ENCODE data around the gene GNAT3.

The GNAT3 gene

DNA sequence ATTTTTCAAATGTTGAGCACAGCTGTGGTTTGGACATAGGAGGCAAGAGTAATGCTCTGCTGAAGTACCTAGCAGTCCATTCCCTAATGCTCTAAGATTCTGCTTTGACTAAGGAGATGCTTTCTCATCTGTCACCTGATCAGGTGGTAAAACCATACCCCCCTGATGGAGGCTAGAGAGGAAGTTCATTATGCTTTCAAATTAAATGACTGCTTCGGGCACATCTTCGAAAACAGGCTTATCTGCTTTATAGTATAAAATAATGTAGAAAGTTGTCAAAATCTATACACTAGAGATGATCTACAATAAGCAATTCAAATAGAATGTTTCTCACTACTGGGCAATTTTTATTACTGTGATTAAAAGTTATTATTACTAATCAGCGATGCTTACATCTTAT lies at the start of gene GNAT3:
Gene GNAT3 (minus strand): TSS at position 101 of the 400 bp plus-strand sequence. CDS start 138 bp downstream, outside the sequence.
- DNase-seq = no peak

DNA sequence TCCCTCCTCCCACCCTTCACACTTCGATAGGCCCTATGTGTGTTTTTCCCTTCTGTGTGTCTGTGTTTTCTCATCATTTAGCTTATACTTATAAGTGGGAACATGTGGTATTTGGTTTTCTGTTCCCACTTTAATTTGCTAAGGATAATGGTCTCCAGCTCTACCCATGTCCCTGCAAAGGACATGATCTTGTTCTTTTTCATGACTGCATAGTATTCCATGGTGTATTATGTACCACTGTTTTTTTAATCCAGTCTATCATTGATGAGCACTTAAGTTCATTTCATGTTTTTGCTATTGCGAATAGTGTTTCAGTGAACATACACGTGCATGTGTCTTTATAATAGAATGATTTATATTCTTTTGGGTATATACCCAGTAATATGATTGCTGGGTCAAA lies 46.3 kb upstream of the GNAT3 start:
- no peak for DNase-seq

DNA sequence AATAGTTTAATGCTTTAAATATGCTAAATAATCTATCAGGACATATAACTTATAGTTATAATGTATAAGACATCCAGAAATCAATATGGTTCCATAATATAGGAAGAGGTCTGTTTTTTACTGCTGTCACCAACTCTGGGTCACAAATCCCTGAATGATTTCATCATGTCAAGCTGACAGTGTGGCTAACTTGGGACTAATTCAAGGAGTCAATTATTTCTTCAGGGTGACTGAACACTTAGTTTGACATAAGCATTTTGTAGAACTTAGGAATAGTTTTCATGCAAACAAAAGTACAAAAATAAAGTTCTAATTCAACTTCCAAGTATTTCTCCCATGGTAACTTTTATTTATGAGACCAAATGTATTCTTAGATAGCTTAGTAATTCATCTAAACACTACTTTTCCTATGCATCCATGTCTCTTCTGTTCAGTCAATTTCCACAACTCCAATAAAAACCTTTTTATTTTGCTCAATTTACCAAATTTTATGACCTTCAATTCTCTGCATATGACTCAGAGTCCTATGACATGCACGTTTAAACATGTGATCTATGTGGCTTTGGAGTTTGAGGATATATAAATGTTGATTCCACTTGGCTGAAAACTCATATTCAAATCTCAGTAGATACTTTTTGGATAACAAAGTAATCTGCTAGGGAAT lies 40.3 kb upstream of the GNAT3 start:
- DNase-seq = no peak

DNA sequence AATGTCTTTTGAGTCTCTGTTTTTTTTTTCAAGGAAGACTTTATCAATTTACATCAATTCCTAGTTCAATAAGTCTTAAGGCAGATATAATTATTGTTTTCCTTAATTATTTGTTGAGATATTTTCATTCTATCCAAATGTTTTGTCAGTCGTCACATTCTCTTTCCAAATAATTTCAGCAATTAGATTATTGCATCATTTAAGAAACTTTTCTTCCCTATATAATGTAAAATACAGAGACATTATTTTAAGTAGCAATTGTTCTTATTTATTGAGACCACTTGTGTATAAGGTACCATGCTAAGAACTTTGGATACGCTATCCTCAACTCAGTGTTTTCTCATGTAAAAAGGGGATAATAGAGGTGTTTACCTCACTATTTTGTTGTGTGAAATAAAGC lies 38.1 kb upstream of the GNAT3 start:
- DNase-seq = no peak

DNA sequence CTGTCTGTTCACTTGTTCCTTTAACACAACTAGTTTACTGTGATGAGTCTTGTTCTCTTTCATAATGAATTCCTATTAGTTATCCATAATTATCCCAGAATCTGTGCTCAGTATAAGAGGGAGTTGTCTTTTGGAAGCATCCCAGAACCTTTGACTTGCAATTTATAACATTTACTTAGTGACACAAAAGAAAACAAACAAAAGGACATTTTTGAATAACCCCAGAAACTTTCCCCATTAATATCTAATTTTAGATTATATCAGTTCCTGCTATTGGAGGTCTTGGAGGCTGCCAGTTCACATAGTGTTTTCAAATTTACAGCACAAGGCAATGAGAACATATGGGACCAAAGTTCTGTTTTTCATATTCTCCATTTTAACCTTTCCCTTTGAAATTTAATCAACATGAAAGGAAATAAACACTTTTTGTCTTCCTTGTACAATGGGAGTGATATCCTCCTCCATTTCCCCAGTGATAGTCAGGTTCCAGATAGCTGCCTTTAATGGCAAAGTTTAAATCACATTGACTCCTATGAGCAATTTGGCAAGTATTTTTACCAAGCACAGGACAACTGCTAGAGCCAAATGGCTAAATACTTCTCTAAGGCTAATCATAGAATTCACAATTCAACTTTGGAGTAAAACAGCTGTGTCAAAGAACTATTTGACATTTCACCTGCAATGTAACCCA lies 37.1 kb upstream of the GNAT3 start:
- no peak for DNase-seq

DNA sequence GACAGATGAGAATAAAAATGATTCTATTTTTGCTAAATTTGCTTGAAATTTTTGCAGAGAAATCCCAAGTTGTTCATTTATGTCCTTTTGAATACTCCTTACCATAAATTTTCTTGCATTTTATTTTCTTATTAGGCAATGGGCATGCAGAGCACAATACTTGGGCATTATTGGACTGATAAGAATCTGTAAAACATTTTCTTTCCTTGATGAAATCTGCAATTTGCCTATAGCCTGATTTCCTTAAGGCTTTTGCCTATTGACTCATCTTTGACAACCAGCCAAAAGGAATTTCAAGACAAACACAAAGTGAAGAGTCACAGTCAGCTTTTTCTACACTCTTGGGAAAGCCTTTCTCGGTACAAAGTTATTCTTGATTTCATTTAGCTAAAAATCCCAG lies 30.5 kb upstream of the GNAT3 start:
- no peak for DNase-seq

DNA sequence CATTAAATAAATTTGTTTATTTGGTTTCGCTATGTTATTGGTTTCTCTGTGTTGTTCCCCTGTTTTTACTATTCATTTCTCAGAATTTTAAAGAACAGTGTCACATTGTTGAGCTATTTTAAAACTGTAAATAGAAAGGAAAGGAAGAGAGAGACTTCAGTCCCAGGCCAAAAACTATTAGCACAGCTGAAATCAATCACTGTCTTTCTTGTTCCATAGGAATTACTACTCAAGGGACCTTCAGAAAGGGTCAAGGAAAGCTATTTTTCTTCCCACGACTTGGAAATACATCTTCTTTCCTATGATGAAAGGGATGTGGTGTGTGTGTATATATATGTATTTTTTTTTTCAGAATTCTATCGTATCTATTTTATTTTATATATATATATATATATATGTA lies 29.0 kb upstream of the GNAT3 start:
- no peak for DNase-seq

DNA sequence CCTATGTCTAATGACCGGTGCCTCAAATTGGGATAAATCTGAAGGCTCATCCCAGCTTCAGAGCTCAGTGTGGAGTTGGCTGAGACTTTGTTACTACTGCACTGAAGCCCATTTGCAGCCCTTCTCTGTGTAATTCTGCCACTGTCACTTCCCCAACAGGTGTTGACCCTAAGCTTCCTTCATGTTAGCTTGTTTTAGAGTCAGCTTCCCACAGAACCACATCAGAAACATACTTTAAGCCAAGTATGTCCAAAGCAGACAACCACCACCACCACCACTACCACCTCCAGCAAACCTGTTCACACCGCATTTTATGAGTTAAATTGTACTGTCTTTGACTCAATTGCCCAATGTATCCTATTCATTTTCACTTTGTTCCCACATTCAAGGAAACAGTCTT lies 25.2 kb upstream of the GNAT3 start:
- no peak for DNase-seq

DNA sequence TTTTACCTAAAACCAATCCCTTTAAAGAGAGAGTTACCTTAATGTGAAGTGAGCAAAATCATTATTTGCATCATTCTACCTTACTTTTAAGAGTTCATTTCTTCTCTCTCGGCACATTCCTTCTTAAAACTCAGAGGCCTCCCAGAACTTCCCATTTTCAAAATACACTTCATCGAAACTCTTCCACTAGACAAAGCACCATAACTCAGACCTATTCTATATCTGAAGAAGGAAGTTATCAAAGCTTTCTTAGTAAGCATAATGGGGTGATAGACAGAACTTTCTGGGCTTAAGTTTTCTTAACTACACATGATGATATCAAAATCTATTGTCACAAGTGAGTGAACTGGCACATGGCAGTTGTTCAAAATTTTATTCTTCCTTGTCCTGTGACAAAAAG lies 24.6 kb upstream of the GNAT3 start:
- no peak for DNase-seq

DNA sequence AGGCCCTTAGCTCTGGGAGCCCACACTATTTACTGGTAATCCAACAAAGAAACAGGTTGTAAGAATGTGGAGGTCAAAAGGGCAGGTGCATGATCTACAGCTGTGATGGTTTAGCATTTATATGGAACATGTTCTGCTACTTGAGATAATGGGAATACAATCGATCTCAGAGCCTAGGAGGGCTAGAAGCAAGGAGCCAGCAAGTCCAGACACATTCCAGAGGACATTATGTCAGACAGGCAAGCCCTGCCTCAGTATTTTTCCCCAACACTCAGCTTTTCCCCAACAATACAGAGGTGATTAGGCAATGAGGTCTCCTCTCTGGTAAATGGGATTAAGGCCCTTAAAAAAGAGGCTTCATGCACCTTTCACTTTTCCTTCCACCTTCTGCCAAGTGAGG lies 21.4 kb upstream of the GNAT3 start:
- DNase-seq = no peak

DNA sequence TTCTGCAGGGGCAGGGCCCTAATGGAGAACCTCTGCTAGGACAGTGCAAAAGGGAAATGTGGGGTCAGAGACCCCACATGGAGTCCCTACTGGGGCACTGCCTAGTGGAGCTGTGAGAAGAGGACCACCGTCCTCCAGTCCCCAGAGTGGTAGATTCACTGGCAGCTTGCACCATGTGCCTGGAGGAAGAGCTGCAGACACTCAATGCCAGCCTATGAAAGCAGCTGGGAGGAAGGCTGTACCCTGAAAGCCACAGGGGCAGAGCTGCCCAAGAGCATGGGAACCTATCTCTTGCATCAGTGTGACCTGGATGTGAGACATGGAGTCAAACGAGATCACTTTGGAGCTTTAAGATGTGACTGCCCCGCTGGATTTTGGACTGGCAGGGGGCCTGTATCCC lies 20.3 kb upstream of the GNAT3 start:
- no peak for DNase-seq

DNA sequence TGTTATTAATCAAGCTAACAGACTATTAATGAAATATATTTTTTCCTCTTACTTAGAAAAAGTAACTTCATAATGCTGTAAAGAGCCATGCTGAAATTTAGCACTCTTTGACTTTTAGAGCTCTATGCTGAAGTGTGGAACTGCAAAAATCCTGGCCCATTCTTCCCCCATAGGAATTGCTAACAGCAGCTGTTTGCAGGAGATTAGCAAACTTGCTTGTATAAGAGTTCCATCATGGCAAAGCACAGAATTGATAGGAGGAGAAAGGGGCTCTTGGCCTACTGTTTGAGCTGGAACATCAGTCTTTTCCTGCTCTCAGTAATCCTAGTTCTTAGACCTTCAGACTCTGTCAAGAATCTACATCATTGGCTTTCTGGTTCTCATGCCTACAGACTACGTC lies 18.3 kb upstream of the GNAT3 start:
- no peak for DNase-seq

DNA sequence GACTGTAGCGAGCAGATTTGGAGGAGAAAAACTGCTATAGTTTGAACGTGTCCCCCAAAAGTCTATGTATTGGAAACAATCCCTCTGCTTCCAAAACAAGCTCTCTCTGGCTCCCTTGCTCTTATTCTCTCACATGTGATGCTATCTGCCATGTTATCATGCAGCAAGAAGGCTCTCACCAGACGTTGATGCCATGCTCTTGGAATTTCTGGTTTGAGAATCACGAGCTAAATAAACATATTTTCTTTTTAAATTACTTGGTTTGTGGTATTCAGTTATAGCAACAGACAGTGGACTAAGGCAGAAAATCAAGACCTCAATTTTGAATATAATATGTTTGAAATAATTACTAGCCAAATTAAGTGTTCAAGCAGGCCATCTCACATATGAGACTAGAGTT lies 17.5 kb upstream of the GNAT3 start:
- no peak for DNase-seq

DNA sequence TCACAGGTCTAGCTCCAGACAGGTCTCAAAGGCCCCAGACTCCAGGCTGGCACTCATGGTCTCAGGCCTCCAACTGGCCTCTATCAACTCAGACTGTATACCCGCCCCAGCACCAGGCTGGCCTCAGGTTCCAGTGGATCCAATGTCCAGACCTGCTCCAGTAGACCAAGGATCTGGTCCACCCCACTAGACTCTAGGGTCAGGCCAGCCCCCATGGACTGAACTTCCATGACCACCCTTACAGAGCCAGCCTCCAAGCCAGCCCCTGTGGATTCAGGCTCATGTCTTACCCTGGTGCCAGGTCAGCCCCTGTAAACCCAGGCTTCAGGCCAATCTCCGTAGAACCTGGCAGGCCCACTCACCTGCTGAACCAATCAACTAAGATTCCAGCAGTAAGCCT lies 16.8 kb upstream of the GNAT3 start:
- no peak for DNase-seq

DNA sequence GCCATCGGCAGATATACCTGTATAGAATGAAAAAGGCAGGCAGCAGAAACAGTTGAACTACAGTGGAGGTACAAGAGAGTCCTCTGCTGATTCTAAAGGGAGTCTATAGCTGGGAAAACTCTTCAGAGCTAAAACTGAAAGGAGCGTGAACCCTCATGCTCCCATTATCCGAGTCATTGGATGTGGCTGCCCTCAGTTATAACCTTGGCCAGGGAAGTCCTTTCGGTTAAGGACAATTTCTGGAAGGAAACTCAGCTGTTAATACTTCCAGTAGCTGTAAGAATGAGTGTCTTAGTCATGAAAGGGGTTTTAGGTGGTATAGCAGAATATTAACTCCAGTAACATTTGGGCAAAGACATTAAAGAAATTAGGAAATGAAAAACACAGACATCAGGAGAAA lies 14.6 kb upstream of the GNAT3 start:
- DNase-seq = no peak

DNA sequence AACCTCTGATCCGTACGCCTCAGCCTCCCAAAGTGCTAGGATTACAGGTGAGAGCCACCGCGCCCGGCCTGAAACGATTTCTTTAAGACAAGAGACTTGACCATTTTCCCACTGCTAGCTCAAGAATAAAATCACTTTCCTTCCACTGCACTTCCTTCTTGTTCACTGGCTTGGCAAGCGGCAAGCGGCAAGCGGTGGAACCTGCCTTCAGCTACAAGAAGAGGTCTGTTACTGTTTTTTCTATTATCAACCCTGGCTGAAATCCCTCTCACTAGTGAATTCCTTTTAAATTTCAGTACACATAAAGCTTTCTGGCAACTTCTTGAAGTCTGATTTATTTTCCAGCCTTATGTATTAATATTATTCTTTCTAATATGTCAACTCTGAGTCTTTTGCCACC lies 12.8 kb upstream of the GNAT3 start:
- DNase-seq = no peak

DNA sequence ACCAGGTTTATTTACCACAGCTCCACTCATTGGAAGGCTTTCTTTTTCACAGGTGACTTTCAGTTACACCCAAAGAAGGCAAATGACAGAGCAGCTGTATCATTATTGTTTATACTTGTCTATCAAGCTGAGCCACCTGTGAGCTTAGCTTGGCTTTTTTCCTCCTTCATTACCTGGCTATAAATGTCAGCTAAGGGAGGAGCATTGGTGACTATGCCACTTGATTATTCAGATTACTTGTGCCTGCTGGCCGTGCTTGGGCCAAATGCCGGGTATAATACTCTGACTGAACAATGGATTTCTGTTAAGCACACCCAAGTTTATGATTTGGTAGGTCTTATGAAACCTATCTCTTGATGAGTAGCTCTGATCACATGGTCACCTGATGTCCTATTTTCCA lies 9.9 kb upstream of the GNAT3 start:
- DNase-seq = no peak

DNA sequence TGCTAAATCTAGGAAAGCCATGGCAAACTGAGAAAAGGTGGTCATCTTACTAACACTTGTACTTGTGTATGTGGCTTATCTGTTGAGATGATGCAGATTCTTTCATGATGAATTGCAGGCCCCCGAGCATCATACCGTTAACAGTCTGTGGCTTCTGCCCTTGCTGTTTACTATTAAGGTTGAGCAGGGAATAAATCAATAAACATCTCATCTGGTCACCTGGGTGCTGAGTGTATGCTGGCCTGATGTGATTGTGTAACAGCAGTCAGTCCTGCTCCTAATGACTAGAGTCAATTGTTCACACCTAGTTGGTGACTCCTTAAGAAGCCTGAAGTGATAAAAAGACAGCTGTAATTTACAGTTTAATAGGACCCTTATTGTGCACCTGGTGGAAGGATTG lies 8.3 kb upstream of the GNAT3 start:
- DNase-seq = no peak

DNA sequence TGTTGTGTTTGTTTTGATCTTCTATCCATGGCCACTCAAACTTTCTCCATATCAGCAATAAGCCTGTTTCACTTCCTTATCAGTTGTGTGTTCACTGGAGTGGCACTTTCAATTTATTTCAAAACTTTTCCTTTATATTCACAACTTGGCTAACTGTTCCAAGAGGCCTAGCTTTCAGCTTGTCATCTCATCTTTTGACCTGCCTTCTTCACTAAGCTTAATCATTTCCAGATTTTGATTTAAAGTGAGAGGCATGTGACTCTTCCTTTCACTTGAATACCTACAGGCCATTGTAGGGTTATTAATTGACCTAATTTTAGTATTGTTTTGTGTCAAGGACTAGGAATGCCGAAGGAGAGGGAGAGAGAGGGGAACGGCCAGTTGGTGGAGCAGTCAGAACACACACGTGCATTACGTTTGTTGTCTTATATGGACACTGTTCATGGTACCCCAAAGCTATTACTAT lies 5.5 kb upstream of the GNAT3 start:
- DNase-seq = no peak

DNA sequence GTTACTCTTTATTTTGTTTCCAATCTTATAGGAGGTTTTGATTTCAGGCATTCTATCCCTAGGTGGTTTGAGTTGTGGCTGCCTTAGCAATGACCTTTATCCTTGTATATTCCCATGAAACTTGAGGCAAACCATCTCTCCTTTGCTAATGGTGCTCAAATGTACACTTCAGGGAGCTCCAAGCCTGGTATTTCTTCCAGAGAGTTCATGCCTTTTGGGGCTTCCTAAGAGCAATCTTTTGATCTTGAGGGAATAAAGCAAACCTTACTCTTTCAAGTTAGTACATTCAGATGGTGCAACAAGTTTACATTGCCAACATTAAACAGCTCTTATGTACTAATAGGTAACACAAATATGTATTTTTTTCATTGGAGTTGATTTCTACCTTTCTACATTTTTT lies 3.4 kb upstream of the GNAT3 start:
- no peak for DNase-seq

DNA sequence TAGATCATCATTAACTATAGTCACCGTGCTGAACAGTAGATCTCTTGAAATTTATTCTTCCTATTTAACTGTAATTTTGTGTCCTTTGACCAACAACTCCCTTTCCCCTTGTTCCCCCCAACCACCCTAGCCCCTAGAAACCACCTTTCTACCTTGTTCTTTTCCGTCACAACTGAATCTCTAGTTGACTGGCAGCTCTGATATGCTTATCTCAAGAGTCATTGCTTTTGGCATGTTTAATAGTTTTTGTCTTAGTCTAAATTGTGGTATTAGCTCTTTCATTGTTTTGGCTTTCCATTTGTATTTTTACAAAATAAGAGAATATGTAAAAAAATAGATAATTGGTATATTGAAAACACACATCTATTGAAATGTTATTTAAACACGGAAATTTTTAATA lies 1.8 kb downstream of the GNAT3 start:
- DNase-seq = no peak

DNA sequence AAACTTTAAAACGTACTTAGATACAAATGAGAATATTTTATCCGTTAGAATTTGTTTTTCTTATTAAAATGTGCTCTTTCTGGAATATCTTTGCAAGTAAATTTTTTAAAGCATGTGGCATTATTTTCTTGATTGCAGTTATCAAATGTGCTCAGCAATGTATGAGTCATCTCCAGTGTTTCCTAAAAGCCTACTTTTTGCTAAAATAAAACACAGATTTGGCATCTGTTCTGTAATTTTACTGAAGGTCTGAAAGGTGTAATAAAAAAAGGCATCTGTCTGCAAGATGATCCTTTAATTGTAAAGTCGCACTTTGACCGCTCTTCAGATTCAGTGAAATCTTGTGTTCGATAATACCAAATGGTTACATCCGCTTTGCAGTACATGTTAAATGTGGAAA lies 3.4 kb downstream of the GNAT3 start:
- DNase-seq = no peak

DNA sequence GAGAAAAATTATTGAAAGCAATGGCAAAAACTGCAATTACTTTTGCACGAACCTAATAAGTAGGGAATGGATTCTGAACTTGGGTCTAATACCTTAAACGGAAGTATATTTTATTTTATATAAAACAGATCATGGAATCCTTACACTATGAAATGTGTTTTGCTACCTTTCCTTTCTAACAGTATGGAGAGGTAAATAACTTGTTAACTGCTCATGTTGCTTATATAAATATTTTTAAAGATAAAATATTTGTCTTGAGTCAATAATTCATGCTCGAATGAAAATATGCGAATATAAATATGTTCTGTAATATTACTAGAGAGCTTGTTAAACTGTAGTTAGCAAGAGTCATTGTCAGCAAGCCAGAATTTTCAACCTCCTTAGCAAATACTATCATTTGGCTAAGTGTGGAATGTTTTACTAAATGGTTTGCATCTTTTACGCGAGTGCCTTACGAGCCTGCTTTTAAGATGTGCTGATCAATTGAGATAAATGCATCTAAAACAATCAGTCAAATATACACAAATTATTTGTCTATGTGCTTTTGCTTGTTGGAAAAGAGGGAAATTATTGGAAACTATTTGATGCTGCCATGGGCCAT lies 5.9 kb downstream of the GNAT3 start:
- DNase-seq = no peak

DNA sequence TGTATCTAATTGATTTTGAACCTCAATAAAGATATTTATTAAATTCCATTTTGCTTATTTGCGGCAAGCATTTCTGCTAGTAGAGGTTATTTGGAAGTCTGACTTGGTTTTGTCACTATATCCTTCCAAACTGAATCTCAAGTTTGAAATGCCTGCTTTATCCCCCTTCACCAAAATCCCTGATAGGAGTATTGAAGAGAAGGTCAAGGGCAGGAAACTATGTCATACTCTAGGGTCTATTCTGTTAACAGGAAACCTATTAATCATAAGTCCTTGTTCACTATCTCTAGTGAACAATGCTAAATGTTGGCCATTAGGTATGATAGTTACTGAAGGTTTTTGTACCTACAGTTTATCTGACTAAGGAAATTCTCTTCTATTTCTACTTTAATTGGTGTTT lies 11.5 kb downstream of the GNAT3 start:
- DNase-seq = no peak
